ENCODE data around the gene NEK1.

NEK1 gene

DNA sequence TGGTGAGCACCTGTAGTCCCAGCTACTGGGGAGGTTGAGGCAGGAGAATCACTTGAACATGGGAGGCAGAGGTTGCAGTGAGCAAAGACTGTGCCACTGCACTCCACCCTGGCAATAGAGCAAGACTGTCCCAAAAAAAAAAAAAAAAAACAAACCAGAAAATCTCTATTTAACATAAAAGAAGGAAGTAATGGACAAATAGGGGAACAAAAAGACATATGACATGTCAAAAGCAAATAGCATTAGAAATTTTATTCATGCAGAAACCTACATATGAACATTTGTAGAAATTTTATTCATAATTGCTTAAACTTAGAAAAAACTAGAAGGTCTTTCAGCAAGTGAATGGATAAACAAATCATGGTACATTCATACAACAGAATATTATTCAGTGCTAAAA is 244.6 kb downstream of the NEK1 start:
- no peak for DNase-seq

DNA sequence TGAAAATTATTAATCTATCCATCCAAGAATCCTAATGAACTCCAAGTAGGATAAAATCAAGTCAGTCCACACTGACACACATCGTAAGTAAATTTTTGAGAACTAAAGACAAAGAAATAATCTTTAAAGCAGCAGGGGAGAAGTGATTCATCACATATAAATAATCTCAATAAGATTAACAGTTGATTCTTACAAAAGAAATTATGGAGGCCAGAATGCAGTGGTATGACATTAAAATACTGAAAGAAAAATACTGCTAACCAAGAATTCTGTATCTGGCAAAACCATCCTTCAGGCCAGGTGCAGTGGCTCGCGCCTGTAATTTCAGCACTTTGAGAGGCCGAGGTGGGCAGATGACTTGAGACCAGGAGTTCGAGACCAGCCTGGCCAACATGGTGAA is 245.6 kb downstream of the NEK1 start:
- DNase-seq = no peak

DNA sequence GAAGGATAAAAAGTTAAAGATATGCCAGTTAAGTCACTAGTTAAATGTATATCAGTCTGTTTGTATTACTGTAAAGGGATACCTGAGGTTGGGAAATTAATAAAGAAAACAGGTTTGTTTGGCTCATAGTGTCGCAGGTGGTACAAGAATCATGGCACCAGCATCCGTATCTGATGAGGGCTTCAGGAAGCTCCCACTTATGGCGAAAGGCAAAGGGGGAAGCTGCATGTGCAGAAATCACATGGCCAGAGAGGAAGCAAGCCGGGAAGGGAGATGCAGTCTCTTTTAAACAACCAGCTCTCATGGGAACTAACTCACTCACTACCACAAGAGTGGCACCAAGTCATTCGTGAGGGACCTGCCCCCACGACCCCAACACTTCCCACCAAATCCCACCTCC is 249.8 kb downstream of the NEK1 start:
- no peak for DNase-seq

DNA sequence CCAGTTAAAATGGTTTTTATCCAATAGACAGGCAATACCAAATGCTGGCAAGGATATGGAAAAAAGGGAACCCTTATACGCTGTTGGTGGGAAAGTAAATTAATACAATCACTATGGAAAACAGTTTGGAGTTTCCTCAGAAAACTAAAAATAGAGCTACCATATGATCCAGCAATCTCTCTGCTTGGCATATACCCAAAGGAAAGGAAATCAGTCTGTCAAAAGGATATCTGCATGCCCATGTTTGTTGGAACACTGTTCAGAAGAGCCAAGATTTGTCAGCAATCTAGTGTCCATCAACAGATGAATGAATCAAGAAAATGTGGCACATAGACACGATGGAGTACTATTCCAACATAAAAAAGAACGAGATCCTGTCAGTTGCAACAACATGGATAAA is 250.6 kb downstream of the NEK1 start:
- no peak for DNase-seq

DNA sequence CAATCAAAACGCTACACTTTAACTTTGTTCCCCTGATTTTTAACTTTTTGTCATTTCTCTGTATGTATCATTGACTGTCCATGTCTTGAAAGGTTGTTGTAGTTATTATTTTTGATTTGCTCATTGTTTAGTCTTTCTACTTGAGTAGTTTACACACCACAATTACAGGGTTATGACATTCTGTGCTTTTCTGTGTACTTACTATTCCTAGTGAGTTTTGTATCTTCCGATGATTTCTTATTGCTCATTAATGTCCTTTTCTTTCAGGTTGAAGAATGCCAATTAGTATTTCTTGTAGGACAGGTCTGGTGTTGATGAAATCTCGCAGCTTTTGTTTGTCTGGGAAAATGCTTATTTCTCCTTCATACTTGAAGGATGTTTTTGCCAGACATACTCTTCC is 252.4 kb downstream of the NEK1 start:
- no peak for DNase-seq

DNA sequence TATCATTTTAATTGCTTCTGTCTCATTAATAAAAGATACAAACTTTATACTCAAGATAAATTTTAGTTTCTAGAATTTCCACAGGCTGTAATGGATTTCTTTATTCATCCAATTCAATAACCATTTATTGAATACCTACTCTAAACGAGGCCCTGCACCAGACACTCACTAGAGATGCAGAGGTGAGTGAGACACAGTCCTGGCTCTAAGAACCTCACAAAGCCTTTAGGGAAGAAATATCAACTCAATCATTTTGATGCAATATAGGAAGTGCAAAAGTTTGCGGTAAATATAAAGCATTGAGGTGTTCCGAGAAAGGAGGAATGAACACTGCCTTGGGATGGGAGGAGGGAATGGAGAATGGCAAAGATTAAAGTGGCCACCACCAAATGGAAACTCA is 260.0 kb downstream of the NEK1 start:
- DNase-seq = no peak

DNA sequence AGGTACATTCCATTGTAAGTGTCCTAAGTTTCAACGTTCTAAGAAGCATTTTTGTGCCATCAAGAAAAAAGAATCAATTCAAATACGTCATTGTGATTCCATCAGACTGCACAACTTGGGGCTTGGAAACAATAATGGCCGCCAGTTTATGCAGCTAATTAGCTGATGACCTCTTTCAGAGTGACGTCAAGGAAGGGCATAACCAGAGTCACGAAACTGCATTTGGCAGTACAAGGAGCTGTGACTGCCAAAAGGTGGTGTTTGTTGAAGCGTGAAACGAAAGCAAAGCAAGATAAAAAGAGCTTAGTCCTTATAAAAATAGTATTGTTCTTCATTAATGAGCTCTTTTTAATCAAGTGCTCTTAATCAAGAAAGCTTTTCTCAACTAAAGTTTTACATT is 260.5 kb downstream of the NEK1 start:
- peak in 23 of 56 donors; percentile 3 to 67 (median 27) for DNase-seq

DNA sequence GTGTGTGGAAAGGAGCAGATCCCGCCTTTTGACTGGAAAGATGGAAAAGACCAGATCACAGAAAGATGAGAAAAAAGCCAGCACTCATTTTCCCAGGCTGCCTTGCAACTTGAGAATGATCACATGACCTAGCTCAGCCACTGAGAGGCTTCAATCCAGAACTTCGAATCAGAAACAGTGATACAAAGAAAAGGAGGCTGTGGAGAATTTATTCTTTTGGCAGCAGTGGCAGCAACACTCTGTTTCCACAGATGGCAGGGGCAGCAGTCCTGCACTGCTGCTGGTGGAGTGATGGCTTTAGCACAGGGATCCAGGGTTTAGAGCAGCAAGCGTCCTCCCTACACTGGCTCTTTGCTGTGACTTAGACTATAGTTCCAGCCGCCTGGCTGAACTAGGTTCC is 263.8 kb downstream of the NEK1 start:
- peak in 43 of 56 donors; percentile 4 to 81 (median 42) for DNase-seq

DNA sequence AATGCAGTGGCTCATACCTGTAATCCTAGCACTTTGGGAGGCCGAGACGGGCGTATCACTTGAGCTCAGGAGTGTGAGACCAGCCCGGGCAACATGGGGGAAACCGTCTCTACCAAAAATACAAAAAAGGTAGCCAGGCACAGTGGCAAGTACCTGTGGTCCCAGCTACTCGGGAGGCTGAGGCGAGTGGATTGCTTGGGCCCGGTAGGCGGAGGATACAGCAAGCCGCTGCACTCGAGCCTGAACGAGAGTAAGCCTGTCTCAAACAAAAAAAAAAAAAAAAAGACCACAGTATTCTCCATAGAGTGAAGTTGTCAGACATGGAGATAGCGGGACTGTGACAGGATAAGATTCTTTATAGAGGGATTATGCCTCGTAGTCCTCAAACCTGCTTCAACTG is 265.5 kb downstream of the NEK1 start:
- no peak for DNase-seq

DNA sequence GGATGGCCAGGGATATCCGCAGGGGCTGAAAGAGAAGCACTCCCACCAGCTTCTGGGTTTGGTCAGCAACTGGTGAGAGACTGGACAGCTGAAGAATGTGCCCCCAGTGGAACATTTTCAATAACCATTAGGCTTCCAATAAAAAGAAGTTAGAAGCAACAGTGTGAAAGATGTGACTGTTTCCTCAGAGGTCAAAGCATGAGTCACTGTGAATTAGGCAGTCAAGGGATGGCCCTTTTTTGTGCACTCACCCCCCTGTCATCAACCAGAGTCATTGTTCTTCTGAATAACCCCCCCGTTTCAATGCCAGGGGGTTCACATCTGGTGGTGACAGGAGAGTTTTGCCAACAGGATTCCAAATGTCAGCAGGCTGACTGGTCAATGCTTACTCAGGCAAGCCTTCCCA is 267.1 kb downstream of the NEK1 start:
- DNase-seq = peak in 45 of 56 donors; percentile 4 to 88 (median 47)
